GM21360 (cell line): ENCODE data around the gene LRRC75B.
"Not testable (repeated sequence)": the region's sequence is repeated elsewhere in the genome, so short reads cannot be mapped to it uniquely, and the experiment has no call there.

ENCODE experiments used
- ATAC-seq: cut with Tn5 transposase; IDR thresholded peaks from one replicate; pipeline ENCODE4 v1.9.1; 2021; ENCODE audit warnings: mild to moderate bottlenecking, moderate library complexity; ENCODE audit not compliant: unreplicated experiment

The LRRC75B gene

DNA sequence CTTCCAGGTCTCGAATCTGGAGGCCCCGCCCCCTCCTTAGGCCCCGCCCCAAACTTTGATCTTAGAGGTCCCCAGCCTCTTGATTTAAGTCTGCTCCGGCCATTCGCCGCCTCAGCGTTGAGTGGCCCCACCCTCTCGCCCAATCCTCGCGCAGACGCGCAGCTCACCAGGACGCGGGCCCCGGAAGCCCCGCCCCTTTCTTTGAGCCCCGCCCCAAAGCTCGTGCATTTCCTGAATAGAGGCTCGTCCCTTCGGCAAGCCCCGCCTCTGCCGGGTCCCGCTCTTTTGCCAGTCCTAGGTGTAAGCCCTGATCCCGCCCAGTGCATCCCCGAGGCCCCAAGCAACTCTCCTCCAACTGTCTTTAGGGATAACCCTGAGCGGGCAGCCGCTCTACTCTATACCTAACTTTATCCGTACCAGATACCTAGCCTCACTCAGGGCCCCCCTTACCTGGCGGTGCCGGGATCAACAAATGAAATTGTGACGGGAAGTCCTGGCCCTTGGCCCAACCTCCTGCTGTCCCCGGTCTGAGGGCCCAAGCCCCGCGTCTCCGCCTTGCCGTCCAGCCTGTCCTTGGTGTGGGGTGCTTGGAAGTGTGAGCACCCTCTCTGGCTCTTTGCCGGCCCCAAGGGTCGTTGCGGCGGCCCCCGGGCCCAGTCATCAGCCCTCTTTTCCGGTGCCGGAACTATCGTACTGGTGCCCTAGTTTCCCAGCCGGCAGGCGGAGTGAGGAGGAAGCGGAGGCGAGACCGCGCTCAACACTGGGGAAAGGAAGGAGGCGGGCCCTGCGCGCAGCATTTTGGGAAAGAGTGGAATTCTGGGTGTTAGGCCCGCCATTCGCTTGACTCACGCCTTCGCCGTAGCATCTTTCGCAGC is 37.5 kb downstream of the LRRC75B start, which contains the start of gene SNRPD3:
TSS of gene SNRPD3 (plus strand) at position 835 of the 875 bp plus-strand sequence. CDS start 1,676 bp downstream, outside the sequence.
- peak; percentile 60 for ATAC-seq

DNA sequence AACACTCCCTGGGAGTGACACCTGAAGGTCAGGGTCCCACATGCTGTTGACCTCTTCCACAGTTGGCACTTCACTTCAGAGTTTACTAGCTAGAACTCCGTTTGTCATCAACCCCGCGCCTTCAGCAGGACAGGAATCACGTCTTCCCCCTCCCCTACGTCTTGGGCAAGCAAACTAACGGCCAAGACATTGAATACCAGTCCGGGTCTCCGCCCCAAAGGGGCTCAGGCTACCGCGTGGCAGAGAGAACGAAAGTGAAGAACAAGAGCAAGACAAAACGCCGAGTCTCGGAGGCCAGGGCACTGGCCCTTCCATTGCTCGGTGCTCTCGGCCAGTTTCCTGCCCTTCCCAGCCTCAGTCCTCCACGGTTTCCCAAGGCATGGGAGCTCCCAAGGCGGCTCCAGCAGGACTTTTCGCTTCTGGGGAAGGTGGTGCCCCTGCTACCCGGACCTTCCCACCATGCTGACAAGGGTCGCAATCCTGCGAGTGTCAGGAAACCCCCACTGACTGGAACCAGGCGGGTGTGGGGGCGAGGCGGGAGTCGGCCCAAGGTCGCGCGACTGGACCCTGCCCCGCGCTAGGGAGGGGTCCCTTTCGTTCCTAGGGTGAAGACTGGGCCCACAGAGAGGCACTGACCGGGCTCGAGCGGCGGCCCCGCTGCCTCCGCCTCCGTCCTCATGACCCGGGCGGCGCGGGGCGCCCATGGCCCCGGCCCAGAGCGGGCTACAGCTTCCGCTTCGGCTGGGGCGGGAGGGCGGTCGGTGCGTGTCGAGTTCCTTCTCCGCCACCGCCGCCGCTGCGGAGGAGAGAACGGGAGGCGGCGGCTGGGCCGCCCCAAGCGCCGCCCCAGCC is 38.3 kb downstream of the LRRC75B start, which contains the start of gene GUCD1:
TSS of gene GUCD1 (minus strand) at position 826 of the 852 bp plus-strand sequence. CDS start at position 679, 147 bp downstream.
- peak; percentile 7 for ATAC-seq

DNA sequence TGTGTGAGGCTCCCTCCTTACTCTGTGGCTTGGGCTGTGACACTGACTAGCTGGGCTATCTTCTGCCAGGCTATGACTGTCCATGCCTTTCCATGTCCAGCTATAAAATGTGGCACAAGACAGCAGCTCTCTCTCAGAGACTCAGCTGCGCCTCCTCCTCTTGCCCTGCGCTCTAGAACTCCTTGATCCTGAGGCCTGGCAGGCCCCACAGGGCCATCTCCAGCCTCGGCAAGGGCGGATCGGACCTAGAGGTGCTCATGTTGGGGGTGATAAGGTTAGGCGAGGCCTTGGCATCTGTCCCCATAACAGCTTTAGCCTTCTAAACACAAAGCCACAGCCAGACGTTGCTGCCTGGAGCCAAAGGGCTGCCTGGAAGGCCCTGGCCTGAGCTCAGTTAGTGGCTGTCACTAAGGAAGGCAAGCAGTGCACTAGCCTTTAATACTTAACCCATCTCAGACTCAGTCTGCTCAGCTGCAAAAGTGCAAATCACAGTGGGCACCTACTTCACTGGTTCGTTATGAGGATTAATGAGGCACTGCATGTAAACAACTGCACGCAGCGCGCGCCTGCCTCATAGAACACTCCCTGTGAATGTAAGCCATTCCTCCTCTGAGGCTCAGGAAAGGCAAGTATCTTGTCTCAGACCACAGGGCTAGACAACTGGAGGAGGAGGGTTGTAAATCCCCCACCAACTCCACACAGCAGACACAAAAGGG is 39.1 kb downstream of the LRRC75B start:
- no peak for ATAC-seq

DNA sequence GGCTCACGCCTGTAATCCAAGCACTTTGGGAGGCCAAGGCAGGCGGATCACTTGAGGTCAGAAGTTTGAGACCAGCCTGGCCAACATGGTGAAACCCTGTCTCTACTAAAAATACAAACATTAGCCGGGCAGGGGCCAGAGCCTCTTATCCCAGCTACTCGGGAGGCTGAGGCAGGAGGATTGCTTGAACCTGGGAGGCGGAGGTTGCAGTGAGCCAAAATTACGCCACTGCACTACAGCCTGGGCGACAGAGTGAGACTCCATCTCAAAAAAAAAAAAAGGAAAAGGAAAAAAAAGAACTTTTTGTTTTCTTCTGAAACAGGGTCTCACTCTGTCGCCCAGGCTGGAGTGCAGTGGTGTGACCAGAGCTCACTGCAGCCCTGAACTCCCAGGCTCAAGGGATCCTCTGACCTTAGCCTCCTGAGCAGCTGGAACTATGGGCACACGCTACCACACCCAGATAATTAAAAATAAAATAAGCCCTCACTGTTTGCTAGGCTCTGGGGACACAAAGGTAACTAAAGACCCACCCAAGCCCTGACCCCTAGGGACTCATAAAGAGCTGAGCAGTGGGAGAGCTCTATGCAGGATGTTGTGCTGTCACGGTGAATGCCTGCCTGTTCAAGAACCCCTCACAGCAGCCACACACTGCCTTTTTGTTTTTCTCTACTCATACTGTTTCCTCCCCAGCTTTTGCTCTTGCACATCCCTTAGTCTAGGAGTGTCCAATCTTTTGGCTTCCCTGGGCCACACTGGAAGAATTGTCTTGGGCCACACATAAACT is 40.2 kb downstream of the LRRC75B start:
- ATAC-seq: not testable (repeated sequence)

DNA sequence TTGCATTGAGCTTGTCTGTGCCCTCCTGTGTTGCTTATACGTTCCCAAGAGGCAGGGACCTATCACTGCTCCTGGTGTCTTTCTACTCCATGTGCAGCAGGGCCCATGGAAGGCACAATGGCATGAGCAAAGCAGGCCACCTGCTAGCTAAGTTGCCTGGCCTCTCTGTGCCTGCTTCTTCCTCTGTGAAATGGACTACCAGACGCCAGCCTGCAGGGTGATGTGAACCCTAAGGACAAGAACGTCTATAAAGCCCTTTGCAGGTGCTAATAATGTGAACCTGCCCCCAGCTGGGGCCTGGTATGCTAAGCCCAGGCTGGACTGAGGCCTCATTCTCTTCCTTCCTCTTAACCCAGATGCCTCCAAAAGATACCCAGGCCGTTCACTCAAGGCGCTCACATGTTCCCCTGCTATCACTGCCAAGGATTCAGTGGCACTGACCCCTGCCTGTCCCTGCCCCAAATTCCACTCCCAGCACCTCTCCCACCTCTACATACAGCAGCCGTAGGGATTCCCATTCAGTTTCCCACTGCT is 41.9 kb downstream of the LRRC75B start:
- no peak for ATAC-seq

DNA sequence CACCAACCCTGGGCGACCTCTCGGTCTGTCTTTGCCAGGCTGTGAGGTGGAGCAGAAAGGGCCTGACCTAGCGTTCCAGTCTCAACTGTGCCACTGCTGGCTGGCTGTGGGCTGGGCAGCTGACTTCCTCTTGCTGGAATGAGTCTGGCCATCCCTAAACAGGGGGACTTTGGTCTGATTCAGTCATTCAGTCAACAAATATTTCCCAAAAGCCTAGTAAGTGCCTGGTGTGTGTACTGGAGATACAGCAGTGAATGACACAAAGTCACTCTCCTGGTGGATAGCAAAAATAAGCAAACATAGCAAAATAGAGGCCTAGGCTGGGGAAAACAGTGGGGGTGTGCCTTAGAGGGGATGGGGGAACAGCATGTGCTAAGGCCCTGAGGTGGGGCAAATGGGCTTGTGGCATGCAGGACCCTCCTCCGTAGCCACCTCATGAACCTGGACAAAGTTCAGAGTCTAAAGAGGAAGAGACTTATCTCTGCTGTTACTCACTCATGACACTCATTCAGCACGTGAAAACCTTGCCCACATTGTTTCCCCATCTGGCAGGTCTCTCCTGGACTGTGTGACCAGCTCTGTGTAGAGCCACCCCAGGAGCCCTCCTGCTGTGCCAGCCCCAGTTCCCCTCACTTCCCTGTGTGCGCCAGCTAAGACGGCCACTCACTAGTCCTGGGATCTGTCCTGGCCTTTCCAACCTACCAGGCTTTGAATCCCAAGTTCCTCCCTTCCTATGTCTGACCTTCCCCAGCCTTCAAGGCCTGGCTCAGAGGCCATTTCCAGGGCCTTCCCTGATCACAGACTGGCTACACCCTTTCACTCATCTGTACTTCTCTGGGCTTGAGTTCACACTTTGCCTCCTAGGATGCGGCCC is 42.6 kb downstream of the LRRC75B start:
- no peak for ATAC-seq

DNA sequence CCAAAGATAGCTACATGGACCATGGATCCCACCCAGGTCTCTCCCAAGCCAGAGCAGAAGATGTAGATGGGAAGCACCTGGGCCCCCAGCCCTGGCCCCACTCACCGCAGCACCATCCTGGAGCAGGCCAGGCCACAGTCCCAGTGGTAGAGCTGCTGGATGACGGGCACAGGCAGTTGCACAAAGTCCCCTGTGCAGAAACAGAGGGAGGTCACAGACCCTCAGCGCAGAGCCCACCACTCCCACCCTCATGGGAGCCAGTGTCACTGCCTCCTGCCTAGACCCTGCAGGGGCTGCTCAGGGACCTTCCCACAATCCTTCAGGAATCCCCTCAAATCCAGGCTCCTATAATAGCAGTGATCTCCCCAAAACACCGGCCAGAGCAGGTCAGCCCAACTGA is 44.1 kb downstream of the LRRC75B start:
- ATAC-seq: no peak

DNA sequence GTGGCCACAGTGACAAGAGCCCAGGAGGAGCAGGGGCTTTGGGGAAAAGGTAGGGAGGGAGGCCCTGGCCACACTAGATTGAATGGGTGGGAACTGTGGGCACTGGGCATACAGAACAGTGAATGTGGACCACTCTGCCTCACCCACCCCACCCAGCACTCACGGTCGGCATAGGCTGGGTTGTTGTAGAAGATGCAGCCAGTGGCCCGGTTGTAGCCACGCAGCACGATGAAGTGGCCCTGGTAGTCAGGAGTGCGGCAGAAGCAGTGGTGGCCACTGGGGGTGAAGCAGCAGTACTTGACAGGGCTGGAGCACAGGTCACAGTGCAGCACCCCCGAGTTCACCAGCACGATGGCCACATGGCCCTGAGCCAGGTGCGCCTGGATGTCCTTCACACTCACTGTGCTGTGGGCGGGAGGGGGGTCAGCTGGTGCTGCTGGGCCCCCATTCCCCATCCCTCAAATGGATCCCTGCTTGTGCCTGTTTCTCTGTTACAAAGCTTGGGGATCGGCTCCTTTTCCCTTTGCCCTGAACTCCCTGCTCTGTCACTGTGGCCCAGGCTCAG is 49.1 kb downstream of the LRRC75B start:
- no peak for ATAC-seq

DNA sequence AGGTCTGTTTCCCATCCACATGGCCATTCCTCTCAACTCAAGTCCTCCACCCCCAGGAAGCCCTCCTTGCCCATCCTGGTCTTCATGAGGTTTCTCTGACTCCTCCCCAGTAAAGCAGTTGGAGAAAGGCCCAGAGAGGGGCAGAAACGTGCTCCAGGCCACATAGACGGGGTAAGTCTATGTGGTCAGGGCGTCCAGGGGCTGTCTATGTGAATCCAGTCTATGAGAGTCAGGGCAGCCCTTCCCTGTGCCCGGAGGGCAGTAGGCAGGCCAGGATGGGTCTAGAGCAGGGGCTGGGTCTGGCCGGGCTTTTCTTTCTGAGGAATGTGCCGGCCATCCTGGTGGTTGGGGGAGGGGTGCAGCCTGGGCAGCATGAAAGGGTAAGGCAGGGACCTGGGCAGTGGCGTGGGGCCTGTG is 49.7 kb downstream of the LRRC75B start:
- ATAC-seq: no peak

DNA sequence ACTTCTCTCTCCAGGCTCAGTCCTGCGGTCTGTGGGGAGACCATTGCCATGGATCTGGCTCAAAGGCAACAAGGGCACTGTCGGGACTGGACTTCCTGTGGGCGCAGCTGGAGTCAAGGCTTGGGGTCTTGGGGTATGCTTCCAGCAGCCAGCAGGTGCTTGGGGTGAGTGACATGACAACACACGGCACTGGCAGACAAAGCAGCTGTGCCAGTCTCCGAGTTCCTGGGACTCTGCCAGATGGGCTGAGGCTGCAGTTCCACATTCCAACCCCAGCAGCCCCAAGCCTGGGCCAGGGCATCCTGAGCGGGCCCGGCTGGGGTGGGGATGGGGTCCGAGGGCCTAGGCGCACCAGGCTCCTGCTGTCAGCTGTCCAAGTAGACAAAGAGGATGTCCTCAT is 50.2 kb downstream of the LRRC75B start:
- ATAC-seq: no peak

DNA sequence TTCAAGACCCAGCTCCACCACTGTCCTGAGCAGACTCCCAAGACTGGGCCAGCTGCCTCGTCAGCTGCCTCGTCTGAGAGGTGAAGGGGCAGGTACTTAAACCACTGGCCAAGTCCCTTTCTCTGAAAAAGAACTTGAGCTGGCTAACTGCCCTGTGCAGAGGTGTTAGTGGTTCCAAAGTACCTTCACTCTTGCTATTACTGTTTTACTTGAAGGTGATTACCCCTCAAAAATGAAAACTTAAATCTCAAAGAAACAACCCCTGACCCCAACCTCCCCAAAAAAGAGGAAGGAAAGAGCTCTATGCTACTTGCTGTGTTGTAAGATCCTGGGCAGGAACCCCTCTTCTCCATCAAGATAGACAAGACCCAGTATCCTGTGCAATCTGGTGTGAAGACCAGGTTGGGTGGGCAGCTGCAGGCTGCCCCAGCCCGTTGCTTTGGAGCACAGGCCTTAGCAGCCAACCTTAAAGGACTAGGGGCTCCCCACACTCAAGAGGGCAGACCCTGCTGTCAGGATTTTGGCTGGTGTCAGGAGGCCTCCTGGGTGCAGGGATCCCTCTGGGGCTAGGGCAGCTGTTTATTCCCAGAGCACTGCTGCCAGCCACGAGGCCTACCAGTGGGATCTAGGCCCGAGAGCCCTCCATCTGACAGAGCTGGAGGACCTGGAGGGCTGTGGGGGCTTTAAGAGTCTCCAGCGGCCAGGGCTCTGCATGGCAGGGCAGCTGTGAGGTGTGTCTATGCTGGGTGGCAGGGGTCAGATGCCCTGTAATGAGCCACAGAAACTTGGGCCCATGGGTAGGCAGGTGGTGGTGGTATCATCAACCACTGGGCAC is 51.0 kb downstream of the LRRC75B start:
- ATAC-seq: no peak

DNA sequence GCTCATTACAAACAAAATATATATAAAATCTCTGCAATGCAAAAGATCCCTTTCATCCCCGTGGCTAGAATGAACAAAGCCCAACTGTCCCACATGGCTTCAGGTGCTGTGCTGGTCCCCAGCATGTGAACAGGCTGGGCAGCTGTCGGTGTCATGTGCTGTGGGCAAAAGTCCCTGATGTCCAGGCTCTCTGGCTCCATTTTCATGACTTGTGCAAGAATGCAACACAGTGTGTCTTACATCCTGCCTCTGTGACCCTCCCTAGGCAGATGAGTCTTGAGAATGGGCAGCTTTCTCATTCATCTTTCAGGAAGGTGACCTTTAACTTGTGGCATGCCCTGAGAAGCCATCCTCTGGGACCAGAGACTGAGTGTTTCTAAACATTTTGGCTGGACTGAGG is 52.4 kb downstream of the LRRC75B start:
- no peak for ATAC-seq

DNA sequence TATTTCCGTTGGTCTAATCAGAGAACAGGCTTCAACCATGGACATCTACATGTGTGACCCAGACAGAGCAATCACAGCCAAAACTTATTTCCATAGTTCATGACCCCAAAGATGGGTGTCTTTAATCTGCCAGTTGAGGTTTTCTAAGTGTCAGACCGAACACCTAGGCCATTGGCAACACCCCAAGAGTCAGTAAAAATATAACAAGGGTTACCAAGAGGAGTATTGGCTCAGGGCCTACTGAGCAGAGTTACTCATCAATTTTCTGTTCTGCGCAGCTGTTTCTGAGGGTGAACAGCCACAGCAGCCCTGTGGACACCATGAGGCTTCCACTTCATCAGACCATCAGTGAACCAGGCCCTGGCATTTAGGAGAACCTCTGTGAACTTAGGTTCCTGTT is 56.8 kb downstream of the LRRC75B start:
- ATAC-seq: no peak
